Stomach (tissue), 4 donors: ENCODE measurements around the gene FBXL7.

Source experiments
- EP300 ChIP-seq: sonication (generic); formaldehyde crosslinking; IDR thresholded peaks from one replicate; pipeline ENCODE4 v1.6.1; 2017; ENCODE audit warnings: antibody characterized with exemption
- POLR2A ChIP-seq, 4 donors: fragments of 450-650 bp; IDR thresholded peaks; one replicate each; pipeline ENCODE4 v1.6.1; 2016; ENCODE audit warnings: antibody characterized with exemption in 4 of 4, control low read depth in 2 of 4, mild to moderate bottlenecking in 1 of 4, moderate library complexity in 1 of 4
- POLR2AphosphoS5 ChIP-seq, 3 donors: sonication (generic); formaldehyde crosslinking; IDR thresholded peaks; one replicate each; pipeline ENCODE4 v1.6.1; 2016; ENCODE audit warnings: antibody characterized with exemption in 3 of 3
- TF ChIP-seq, protein P1 (sequence below), 7 experiments: fragments of 450-650 bp in 4 of 7; fragments of 200-600 bp in 3 of 7; sonication (generic) in 3 of 7; IDR thresholded peaks; one replicate each; pipeline ENCODE4 v1.5.1; 2016 to 2019; ENCODE audit warnings: antibody characterized with exemption in 7 of 7, control low read depth in 2 of 7, mild to moderate bottlenecking in 1 of 7

DNA sequence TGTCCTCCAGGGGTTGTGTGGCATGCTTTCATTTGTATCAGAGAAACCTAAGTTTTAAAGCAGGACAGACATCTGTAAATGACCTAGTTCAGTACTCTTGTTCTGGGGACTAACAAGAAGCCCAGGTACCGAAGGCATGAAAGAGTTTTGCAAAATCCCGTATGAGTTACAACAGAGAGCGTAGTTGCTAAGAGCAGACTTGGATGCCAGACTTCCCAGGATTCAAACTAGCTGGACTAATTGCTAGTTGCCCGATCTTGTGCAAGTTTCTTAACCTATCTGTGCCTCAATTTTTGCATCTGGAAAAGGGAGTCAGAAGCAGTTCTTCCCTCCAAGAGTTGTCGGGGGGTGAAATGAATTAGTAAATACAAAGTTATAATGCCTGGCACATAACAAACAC, 20.9 kb downstream of the FBXL7 start:
- TF ChIP-seq EP300 = no peak
- TF ChIP-seq, protein P1, sequence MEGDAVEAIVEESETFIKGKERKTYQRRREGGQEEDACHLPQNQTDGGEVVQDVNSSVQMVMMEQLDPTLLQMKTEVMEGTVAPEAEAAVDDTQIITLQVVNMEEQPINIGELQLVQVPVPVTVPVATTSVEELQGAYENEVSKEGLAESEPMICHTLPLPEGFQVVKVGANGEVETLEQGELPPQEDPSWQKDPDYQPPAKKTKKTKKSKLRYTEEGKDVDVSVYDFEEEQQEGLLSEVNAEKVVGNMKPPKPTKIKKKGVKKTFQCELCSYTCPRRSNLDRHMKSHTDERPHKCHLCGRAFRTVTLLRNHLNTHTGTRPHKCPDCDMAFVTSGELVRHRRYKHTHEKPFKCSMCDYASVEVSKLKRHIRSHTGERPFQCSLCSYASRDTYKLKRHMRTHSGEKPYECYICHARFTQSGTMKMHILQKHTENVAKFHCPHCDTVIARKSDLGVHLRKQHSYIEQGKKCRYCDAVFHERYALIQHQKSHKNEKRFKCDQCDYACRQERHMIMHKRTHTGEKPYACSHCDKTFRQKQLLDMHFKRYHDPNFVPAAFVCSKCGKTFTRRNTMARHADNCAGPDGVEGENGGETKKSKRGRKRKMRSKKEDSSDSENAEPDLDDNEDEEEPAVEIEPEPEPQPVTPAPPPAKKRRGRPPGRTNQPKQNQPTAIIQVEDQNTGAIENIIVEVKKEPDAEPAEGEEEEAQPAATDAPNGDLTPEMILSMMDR (IDR thresholded peaks at IDR 0.05) = no peak
- no peak for TF ChIP-seq POLR2A (IDR thresholded peaks at IDR 0.05)
- no peak for TF ChIP-seq POLR2AphosphoS5 (IDR thresholded peaks at IDR 0.05)
